Stomach (tissue), 4 donors: ENCODE measurements around the gene CYB5B.

Source experiments
- POLR2A ChIP-seq, 4 donors: fragments of 450-650 bp; IDR thresholded peaks; one replicate each; pipeline ENCODE4 v1.6.1; 2016; ENCODE audit warnings: antibody characterized with exemption in 4 of 4, control low read depth in 2 of 4, mild to moderate bottlenecking in 1 of 4, moderate library complexity in 1 of 4
- POLR2AphosphoS5 ChIP-seq, 3 donors: sonication (generic); formaldehyde crosslinking; IDR thresholded peaks; one replicate each; pipeline ENCODE4 v1.6.1; 2016; ENCODE audit warnings: antibody characterized with exemption in 3 of 3
- TF ChIP-seq, protein P1 (sequence below), 7 experiments: fragments of 450-650 bp in 4 of 7; fragments of 200-600 bp in 3 of 7; sonication (generic) in 3 of 7; IDR thresholded peaks; one replicate each; pipeline ENCODE4 v1.5.1; 2016 to 2019; ENCODE audit warnings: antibody characterized with exemption in 7 of 7, control low read depth in 2 of 7, mild to moderate bottlenecking in 1 of 7

DNA sequence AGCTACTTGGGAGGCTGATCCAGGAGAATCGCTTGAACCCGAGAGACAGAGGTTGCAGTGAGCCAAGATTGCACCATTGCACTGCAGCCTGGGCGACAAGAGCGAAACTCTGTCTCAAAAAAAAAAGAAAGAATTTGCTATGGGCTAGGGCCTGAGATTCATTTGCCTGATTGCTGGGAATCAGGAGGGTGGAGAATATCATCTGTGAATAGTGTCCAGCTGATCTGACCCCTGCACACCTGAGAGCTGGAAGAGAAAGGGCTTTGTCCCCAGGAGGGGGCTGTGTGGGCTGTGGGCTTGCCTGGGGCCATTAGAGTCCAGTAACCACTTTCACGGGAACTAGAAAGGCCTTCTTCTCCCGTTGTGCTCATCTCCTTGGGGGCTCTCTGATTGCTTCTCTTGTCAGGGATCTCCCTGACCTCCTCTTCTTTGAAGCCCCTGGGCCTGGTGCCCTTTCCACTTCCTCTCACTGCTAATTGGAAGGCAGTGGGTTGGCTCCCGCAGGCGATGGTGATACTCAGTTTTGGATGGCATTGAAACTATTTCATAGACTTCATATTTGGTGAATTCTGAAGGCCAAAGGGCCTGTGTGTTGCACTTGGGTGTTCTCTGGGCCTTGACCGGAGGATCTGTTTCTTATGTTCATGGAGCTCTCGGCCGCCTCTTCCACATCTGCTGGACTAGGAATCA, 75.3 kb downstream of the CYB5B start:
- TF ChIP-seq, protein P1, sequence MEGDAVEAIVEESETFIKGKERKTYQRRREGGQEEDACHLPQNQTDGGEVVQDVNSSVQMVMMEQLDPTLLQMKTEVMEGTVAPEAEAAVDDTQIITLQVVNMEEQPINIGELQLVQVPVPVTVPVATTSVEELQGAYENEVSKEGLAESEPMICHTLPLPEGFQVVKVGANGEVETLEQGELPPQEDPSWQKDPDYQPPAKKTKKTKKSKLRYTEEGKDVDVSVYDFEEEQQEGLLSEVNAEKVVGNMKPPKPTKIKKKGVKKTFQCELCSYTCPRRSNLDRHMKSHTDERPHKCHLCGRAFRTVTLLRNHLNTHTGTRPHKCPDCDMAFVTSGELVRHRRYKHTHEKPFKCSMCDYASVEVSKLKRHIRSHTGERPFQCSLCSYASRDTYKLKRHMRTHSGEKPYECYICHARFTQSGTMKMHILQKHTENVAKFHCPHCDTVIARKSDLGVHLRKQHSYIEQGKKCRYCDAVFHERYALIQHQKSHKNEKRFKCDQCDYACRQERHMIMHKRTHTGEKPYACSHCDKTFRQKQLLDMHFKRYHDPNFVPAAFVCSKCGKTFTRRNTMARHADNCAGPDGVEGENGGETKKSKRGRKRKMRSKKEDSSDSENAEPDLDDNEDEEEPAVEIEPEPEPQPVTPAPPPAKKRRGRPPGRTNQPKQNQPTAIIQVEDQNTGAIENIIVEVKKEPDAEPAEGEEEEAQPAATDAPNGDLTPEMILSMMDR (IDR thresholded peaks at IDR 0.05) = no peak
- no peak for TF ChIP-seq POLR2A (IDR thresholded peaks at IDR 0.05)
- TF ChIP-seq POLR2AphosphoS5 (IDR thresholded peaks at IDR 0.05) = no peak
